ENCODE results near the gene C2CD4B.

DNA sequence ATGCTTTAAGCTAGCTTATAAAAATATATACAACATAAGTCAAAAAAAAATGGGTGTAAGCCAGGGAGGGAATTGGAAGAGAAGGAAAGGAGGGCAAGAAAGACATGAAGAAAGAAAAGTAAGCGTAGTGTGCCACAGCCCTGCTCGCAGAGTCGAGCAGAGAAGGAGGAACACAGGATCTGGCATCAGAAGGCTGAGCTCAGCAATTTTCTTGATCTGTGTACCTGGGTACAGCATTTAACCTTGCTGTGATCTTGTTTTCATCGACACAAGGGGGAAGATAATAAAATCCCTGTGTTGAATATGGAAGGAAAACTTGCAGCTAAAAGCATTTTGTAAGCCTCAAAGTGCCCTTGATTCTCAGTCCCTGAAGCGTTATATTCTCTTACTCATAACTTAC lies 23.7 kb upstream of the C2CD4B start:
- TF ChIP-seq TAF1 (IDR thresholded peaks at IDR 0.05; ENCODE audit: borderline replicate concordance, insufficient read depth, low read length) (no peak), POLR2AphosphoS5 (IDR thresholded peaks at IDR 0.05; ENCODE audit: low read depth, low read length) (no peak), SIN3A (IDR thresholded peaks at IDR 0.05; ENCODE audit: borderline replicate concordance, insufficient read depth, low read length) (no peak)
- TF ChIP-seq, protein P1, sequence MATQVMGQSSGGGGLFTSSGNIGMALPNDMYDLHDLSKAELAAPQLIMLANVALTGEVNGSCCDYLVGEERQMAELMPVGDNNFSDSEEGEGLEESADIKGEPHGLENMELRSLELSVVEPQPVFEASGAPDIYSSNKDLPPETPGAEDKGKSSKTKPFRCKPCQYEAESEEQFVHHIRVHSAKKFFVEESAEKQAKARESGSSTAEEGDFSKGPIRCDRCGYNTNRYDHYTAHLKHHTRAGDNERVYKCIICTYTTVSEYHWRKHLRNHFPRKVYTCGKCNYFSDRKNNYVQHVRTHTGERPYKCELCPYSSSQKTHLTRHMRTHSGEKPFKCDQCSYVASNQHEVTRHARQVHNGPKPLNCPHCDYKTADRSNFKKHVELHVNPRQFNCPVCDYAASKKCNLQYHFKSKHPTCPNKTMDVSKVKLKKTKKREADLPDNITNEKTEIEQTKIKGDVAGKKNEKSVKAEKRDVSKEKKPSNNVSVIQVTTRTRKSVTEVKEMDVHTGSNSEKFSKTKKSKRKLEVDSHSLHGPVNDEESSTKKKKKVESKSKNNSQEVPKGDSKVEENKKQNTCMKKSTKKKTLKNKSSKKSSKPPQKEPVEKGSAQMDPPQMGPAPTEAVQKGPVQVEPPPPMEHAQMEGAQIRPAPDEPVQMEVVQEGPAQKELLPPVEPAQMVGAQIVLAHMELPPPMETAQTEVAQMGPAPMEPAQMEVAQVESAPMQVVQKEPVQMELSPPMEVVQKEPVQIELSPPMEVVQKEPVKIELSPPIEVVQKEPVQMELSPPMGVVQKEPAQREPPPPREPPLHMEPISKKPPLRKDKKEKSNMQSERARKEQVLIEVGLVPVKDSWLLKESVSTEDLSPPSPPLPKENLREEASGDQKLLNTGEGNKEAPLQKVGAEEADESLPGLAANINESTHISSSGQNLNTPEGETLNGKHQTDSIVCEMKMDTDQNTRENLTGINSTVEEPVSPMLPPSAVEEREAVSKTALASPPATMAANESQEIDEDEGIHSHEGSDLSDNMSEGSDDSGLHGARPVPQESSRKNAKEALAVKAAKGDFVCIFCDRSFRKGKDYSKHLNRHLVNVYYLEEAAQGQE (IDR thresholded peaks at IDR 0.05; ENCODE audit: insufficient read depth in 1 of 2, low read depth in 2 of 2, low read length in 2 of 2), result no peak
